Erythroblast (primary cell): ENCODE measurements around the gene LTC4S.

ENCODE experiments used
- GATA1 ChIP-seq: IDR thresholded peaks from 2 replicates; pipeline ENCODE4 v1.6.1; 2011; ENCODE audit warnings: low read depth, mild to moderate bottlenecking, control low read depth, low read length, moderate library complexity
- POLR2A ChIP-seq: IDR thresholded peaks from 2 replicates; pipeline ENCODE4 v1.6.1; 2011; ENCODE audit warnings: mild to moderate bottlenecking, low read length

DNA sequence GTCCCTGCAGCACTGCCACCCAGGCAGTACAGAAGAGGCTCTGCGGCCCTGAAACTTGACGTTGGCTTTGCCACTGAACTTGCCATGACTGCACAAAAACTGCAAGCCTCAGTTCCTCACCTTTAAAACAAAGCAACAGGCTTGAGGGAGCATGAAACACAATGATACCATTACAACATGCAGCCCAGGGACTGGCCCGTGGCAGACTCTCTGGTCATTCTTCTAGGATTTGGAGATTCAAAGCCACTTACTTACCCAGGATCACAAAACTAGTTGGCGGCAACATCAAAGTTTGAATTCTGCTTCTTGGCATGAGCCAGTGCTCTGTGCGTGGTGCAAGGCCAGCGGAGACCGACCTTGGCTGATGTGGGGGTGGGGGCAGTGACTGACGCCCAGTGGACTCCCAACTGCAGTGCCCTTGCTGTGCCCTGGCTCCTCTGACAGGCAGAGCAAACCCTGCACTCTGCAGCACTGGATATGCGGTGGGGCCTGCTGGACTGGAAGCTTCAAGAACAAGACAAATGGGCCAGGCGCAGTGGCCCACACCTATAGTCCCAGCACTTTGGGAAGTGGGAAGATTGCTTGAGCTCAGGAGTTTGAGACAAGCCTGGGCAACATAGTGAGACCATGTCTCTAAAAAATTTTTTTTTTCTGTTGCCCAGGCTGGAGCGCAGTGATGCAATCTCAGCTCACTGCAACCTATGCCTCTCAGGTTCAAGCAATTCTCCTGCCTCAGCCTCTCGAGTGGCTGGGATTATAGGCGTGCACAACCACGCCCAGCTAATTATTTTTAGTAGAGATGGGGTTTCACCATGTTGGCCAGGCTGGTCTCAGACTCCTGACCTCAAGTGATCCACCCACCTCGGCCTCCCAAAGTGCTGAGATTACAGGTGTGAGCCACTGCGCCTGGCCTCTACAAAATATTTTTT, 45.8 kb downstream of the LTC4S start:
- TF ChIP-seq POLR2A, result no peak
- TF ChIP-seq GATA1, result no peak
